SW480 (cell line): ENCODE measurements around the gene HSPH1.
"Not testable (repeated sequence)": the region's sequence is repeated elsewhere in the genome, so short reads cannot be mapped to it uniquely, and the experiment has no call there.

ENCODE experiments used
- DNase-seq: peaks from one replicate; pipeline ENCODE4 v3.0.0-alpha.2; 2016; ENCODE audit warnings: low spot score

Gene HSPH1

GRCh38 chr13:31177813-31178495 lies 16.2 kb upstream of the HSPH1 start:
- not testable (repeated sequence) for DNase-seq

GRCh38 chr13:31175847-31176532 lies 14.3 kb upstream of the HSPH1 start:
- no peak for DNase-seq

GRCh38 chr13:31174018-31174417 lies 12.3 kb upstream of the HSPH1 start:
- DNase-seq, result no peak

GRCh38 chr13:31172535-31172934 lies 10.8 kb upstream of the HSPH1 start:
- DNase-seq, result peak; percentile 84

- DNase-seq, result peak; percentile 33
These were observed 10.3 kb upstream of the HSPH1 start for GRCh38 chr13:31172001-31172400.

GRCh38 chr13:31168736-31169135 lies 7.0 kb upstream of the HSPH1 start:
- DNase-seq, result peak; percentile 79

GRCh38 chr13:31168166-31168565 lies 6.5 kb upstream of the HSPH1 start:
- DNase-seq, result no peak

GRCh38 chr13:31167490-31167889 lies 5.8 kb upstream of the HSPH1 start:
- DNase-seq, result peak; percentile 31

GRCh38 chr13:31166591-31166990 lies 4.9 kb upstream of the HSPH1 start:
- peak; percentile 48 for DNase-seq

- DNase-seq, result peak; percentile 98
These were observed 676 bp upstream of the HSPH1 start for GRCh38 chr13:31162151-31163008.

- DNase-seq, result peak; percentile 67
These were observed 697 bp downstream of the HSPH1 start for GRCh38 chr13:31160857-31161556.

GRCh38 chr13:31159306-31159705 lies 2.4 kb downstream of the HSPH1 start:
- DNase-seq, result no peak

- DNase-seq, result no peak
These were observed 6.8 kb downstream of the HSPH1 start for GRCh38 chr13:31154939-31155338.

- DNase-seq, result no peak
These were observed 9.9 kb downstream of the HSPH1 start for GRCh38 chr13:31151837-31152236.

- no peak for DNase-seq
These were observed 11.3 kb downstream of the HSPH1 start for GRCh38 chr13:31150315-31150985.

GRCh38 chr13:31149604-31150003 lies 12.1 kb downstream of the HSPH1 start:
- no peak for DNase-seq

- DNase-seq, result no peak
These were observed 16.3 kb downstream of the HSPH1 start for GRCh38 chr13:31145417-31145816.

GRCh38 chr13:31138515-31138914 lies 23.2 kb downstream of the HSPH1 start:
- DNase-seq, result no peak

GRCh38 chr13:31136724-31137123 lies 25.0 kb downstream of the HSPH1 start:
- DNase-seq, result no peak

- DNase-seq, result no peak
These were observed 27.5 kb downstream of the HSPH1 start for GRCh38 chr13:31134039-31134711.

GRCh38 chr13:31133621-31134020 lies 28.1 kb downstream of the HSPH1 start:
- DNase-seq, result no peak
